B cell (primary cell): ENCODE results near the gene FMNL3.

Experiments
- EZH2 ChIP-seq: IDR thresholded peaks from 2 replicates; pipeline ENCODE4 v1.6.1; 2012; ENCODE audit warnings: borderline replicate concordance, low read depth, mild to moderate bottlenecking, moderate library complexity, low read length; ENCODE audit not compliant: insufficient read depth, poor library complexity, severe bottlenecking
- TF ChIP-seq, protein P1 (sequence below): fragments of 200-600 bp; IDR thresholded peaks from one replicate; pipeline ENCODE4 v1.8.0; 2022; ENCODE audit warnings: antibody characterized with exemption, mild to moderate bottlenecking

DNA sequence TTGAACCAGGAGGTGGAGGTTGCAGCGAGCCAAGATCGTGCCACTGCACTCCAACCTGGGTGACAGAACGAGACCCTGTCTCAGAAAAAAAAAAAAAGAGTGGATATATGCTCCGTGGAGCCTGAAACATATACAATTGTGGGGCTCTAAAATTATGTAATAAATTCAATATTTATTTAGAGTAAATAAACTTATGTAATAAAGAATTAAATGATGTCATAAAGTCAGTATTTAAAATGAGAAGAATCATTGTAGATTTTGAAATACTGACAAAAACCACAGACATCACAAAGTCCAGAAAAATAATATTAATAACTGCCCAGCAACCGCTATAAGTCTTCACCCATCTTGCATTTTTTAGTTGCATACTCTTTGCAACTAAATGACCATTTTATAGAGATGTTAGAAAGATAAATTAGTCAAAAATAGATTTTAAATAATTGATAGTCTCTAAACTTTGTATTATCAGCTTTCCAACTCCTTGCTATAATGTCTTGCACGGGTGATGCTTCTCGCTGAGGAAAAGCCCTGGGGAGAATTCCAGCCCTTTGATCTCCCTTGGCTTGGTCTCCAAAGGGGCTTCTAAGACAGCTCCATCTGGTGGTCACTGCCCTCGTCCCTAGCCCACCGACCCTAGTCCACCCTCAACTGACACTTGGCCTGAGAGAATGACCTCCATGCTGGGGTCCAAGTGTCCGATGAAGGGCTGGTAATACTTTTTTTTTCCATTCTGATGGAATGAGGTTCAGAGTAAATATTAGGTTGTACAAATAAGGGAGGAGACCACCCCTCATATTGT lies 26.2 kb upstream of the FMNL3 start:
- TF ChIP-seq, protein P1, sequence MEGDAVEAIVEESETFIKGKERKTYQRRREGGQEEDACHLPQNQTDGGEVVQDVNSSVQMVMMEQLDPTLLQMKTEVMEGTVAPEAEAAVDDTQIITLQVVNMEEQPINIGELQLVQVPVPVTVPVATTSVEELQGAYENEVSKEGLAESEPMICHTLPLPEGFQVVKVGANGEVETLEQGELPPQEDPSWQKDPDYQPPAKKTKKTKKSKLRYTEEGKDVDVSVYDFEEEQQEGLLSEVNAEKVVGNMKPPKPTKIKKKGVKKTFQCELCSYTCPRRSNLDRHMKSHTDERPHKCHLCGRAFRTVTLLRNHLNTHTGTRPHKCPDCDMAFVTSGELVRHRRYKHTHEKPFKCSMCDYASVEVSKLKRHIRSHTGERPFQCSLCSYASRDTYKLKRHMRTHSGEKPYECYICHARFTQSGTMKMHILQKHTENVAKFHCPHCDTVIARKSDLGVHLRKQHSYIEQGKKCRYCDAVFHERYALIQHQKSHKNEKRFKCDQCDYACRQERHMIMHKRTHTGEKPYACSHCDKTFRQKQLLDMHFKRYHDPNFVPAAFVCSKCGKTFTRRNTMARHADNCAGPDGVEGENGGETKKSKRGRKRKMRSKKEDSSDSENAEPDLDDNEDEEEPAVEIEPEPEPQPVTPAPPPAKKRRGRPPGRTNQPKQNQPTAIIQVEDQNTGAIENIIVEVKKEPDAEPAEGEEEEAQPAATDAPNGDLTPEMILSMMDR, result no peak
- no peak for TF ChIP-seq EZH2
